Measurements from ENCODE around the gene B4GALT5.

DNA sequence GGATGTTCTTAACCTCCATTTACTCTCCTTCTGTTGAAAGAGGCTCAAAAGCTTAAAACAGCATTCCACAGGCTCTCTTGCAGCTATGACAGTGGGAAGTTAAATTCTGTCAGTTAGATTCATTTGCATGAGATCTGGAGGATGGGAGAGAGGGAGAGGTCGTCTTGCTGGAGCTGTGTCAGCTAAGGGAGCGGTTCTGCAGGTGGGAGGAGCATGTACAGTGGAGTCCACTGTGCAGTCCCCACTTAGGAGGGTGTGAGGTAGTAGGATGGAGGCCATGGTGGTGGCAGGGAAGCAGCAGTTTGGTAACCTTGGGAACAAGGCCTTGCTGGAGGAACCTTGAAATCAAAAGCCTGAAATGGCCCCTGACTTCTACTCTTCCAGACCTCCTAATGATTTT lies 12.0 kb upstream of the B4GALT5 start:
- TF ChIP-seq, protein P1, sequence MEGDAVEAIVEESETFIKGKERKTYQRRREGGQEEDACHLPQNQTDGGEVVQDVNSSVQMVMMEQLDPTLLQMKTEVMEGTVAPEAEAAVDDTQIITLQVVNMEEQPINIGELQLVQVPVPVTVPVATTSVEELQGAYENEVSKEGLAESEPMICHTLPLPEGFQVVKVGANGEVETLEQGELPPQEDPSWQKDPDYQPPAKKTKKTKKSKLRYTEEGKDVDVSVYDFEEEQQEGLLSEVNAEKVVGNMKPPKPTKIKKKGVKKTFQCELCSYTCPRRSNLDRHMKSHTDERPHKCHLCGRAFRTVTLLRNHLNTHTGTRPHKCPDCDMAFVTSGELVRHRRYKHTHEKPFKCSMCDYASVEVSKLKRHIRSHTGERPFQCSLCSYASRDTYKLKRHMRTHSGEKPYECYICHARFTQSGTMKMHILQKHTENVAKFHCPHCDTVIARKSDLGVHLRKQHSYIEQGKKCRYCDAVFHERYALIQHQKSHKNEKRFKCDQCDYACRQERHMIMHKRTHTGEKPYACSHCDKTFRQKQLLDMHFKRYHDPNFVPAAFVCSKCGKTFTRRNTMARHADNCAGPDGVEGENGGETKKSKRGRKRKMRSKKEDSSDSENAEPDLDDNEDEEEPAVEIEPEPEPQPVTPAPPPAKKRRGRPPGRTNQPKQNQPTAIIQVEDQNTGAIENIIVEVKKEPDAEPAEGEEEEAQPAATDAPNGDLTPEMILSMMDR (IDR thresholded peaks at IDR 0.05), result no peak
- no peak for TF ChIP-seq POLR2A (IDR thresholded peaks at IDR 0.05)
